Left ventricle myocardium inferior (tissue), 1 donor: ENCODE measurements around the gene BAAT. TPM values are rescaled to one million over a fixed set of nuclear protein-coding genes. Genes with fewer than 3 reads are reported as not detected.

ENCODE experiments used
- DNase-seq: peaks from one replicate; pipeline ENCODE4 v3.0.0-alpha.2; 2020
- H3K27ac ChIP-seq: fragments of 200-600 bp; replicated peaks from 2 replicates; pipeline ENCODE4 v1.8.0; 2021
- H3K27me3 ChIP-seq: fragments of 200-600 bp; 2 replicates; pipeline ENCODE4 v1.8.0; 2021; ENCODE audit warnings: low read depth
- H3K36me3 ChIP-seq: fragments of 200-600 bp; 2 replicates; pipeline ENCODE4 v1.8.0; 2021
- H3K4me1 ChIP-seq: fragments of 200-600 bp; 2 replicates; pipeline ENCODE4 v1.8.0; 2021
- H3K4me3 ChIP-seq: fragments of 200-600 bp; 2 replicates; pipeline ENCODE4 v1.8.0; 2021; ENCODE audit warnings: mild to moderate bottlenecking, moderate library complexity
- H3K9me3 ChIP-seq: fragments of 200-600 bp; replicated peaks from 2 replicates; pipeline ENCODE4 v1.8.0; 2021
- intact Hi-C: fragments of 100-400 bp; cut with micrococcal nuclease; formaldehyde crosslinking; loops from one replicate; pipeline ENCODE4 v1.11.0; 2022
- total RNA-seq: library from RNA; stranded (reverse); fragmentation: NEBNext Ultra II Directional; extraction: Animal tissue kit (Norgen Biotek cat#: 25700); gene quantifications from one replicate; pipeline ENCODE4 v1.2.1, GENCODE V29; 2021
- TF ChIP-seq, protein P1 (sequence below): fragments of 200-600 bp; IDR thresholded peaks from 2 replicates; pipeline ENCODE4 v1.8.0; 2021; ENCODE audit warnings: antibody characterized with exemption, mild to moderate bottlenecking, borderline replicate concordance
- donor health status: DM: no; HTN: yes; CAD: no; lungs with severe emphysema.

BAAT gene
- total RNA-seq, 1 donor from 2014 or later = not detected

- Histone ChIP-seq H3K27me3 (peaks cover 4% of the 10 kb centered on the region), H3K9me3 (no peaks in the 10 kb centered on the region), H3K4me1 (no peaks in the 10 kb centered on the region), H3K27ac (no peak overlapping the region), H3K4me3 (no peak overlapping the region), H3K36me3 (no peaks in the 10 kb centered on the region)
- no peak for DNase-seq
- intact Hi-C loops = no loop called here
- TF ChIP-seq, protein P1, sequence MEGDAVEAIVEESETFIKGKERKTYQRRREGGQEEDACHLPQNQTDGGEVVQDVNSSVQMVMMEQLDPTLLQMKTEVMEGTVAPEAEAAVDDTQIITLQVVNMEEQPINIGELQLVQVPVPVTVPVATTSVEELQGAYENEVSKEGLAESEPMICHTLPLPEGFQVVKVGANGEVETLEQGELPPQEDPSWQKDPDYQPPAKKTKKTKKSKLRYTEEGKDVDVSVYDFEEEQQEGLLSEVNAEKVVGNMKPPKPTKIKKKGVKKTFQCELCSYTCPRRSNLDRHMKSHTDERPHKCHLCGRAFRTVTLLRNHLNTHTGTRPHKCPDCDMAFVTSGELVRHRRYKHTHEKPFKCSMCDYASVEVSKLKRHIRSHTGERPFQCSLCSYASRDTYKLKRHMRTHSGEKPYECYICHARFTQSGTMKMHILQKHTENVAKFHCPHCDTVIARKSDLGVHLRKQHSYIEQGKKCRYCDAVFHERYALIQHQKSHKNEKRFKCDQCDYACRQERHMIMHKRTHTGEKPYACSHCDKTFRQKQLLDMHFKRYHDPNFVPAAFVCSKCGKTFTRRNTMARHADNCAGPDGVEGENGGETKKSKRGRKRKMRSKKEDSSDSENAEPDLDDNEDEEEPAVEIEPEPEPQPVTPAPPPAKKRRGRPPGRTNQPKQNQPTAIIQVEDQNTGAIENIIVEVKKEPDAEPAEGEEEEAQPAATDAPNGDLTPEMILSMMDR = no peak
Observed at GRCh38 chr9:101353683-101354082, 31.1 kb downstream of the BAAT start.

- Histone ChIP-seq H3K4me3 (no peak overlapping the region), H3K4me1 (no peaks in the 10 kb centered on the region), H3K27ac (no peak overlapping the region), H3K36me3 (no peaks in the 10 kb centered on the region), H3K27me3 (peaks cover 8% of the 10 kb centered on the region), H3K9me3 (no peaks in the 10 kb centered on the region)
- DNase-seq = no peak
- intact Hi-C loops = no loop called here
- TF ChIP-seq, protein P1 = no peak
Observed at GRCh38 chr9:101352892-101353463, 31.8 kb downstream of the BAAT start.

DNA sequence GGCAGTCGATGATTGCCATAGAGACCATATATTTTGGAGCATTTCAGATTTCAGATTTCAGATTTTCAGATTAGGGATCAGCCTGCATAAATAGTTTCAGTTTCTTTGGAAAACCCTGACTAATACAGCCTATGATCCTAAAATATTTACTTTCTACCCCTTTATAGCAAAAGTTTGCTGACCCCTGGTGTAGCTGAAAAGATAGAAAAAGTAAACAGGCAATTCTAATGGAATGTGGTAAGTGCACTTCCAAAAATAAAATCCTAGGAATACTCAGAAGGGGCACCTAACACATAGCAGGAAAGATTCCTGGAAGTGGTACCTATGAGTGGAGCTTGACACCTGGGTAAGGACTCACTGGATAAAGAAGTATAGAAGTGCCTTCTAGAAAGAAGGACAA is 34.5 kb downstream of the BAAT start:
- TF ChIP-seq, protein P1 = no peak
- Histone ChIP-seq H3K4me3 (no peak overlapping the region), H3K9me3 (no peaks in the 10 kb centered on the region), H3K36me3 (no peaks in the 10 kb centered on the region), H3K4me1 (no peaks in the 10 kb centered on the region), H3K27me3 (peaks cover 19% of the 10 kb centered on the region), H3K27ac (no peak overlapping the region)
- intact Hi-C loops = no loop called here
- DNase-seq = no peak

GRCh38 chr9:101342595-101342994 is 42.2 kb downstream of the BAAT start:
- TF ChIP-seq, protein P1 = no peak
- intact Hi-C loops = no loop called here
- H3K36me3 ChIP-seq = no peaks in the 10 kb centered on the region
- H3K9me3 ChIP-seq = no peaks in the 10 kb centered on the region
- H3K4me3 ChIP-seq = no peak overlapping the region
- H3K4me1 ChIP-seq = no peaks in the 10 kb centered on the region
- no peak for DNase-seq
- H3K27ac ChIP-seq = no peak overlapping the region
- peaks cover 33% of the 10 kb centered on the region for H3K27me3 ChIP-seq

DNA sequence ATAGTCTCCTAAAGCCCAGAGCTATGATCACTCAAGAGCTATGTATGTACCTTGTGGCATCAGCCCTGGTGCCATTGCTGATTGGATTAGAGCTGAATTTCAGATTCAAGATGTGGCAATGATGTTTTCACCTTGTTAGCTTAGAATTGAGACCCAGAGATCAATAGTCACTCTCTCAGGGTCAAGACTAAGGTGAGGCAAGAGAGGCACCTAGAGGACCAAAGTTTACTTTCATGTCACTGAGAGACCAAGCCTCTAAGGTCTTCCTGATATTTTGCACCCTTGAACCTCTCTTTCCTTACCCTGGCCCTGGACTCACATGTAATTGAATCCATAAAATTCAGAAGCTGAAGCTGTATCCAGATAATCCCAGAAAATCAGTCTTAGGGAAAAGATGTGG is 42.8 kb downstream of the BAAT start:
- TF ChIP-seq, protein P1 = no peak
- H3K4me1 ChIP-seq = no peaks in the 10 kb centered on the region
- no peaks in the 10 kb centered on the region for H3K9me3 ChIP-seq
- no peak overlapping the region for H3K4me3 ChIP-seq
- no peak overlapping the region for H3K27ac ChIP-seq
- intact Hi-C loops = no loop called here
- H3K27me3 ChIP-seq = peaks cover 28% of the 10 kb centered on the region
- H3K36me3 ChIP-seq = no peaks in the 10 kb centered on the region
- no peak for DNase-seq

DNA sequence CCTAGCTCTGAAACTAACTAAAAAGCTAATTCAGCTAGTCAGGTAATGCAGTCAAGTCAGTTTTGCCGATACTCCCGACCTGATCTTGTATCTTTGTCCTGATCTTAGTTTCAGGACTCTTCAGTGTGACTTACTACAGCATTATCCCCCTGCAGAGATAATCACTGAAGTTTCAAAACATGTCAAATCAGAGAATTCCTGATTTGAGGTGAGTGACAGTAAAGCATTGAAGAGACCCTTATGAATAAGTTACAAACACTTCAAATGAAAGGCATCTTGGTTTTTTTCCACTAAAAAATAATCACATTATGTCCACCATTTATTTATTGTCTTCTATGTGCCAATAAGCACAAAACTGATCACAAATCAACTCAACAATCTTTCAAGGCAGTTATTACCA is 47.6 kb downstream of the BAAT start:
- DNase-seq = no peak
- Histone ChIP-seq H3K36me3 (no peaks in the 10 kb centered on the region), H3K4me1 (no peaks in the 10 kb centered on the region), H3K9me3 (no peaks in the 10 kb centered on the region), H3K4me3 (no peak overlapping the region), H3K27me3 (peaks cover 41% of the 10 kb centered on the region), H3K27ac (no peak overlapping the region)
- TF ChIP-seq, protein P1 = no peak
- intact Hi-C loops = no loop called here
